ENCODE results near the gene CCNK.

Gene CCNK

DNA sequence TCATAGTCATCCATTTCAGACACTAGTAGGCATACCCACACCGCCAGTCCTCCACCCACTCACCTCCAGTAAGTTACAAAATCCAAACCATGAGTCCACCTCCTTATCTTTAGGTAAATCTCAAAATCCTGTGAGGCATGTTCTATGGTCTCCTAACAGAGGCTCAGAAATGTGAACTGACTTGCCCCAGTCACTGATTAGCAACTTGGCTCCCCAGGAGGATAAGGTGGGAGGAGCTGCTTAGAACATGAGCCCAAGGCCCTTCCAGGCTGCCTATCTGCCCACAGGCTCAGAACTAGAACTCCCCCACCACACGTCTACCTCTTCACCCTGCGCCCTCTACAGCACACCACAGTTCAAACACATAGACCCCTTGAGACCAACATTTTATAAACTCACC, 20.4 kb upstream of the CCNK start:
- H3K36me3 ChIP-seq (replicated peaks), result peaks cover 26% of the 10 kb centered on the region
- in situ Hi-C loops (cut with HindIII; ENCODE audit: low pct_ligation_motif_present, low sequenced_read_pairs), result no loop called here
- no peak overlapping the region for H3K27ac ChIP-seq
- H3K27me3 ChIP-seq (replicated peaks), result no peaks in the 10 kb centered on the region
- TF ChIP-seq, protein P1, sequence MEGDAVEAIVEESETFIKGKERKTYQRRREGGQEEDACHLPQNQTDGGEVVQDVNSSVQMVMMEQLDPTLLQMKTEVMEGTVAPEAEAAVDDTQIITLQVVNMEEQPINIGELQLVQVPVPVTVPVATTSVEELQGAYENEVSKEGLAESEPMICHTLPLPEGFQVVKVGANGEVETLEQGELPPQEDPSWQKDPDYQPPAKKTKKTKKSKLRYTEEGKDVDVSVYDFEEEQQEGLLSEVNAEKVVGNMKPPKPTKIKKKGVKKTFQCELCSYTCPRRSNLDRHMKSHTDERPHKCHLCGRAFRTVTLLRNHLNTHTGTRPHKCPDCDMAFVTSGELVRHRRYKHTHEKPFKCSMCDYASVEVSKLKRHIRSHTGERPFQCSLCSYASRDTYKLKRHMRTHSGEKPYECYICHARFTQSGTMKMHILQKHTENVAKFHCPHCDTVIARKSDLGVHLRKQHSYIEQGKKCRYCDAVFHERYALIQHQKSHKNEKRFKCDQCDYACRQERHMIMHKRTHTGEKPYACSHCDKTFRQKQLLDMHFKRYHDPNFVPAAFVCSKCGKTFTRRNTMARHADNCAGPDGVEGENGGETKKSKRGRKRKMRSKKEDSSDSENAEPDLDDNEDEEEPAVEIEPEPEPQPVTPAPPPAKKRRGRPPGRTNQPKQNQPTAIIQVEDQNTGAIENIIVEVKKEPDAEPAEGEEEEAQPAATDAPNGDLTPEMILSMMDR (IDR thresholded peaks at IDR 0.05; ENCODE audit: low read depth, low read length, missing control alignments), result no peak
- no peak for DNase-seq
- no peak overlapping the region for H3K4me3 ChIP-seq (ENCODE audit: low read depth, low read length)

DNA sequence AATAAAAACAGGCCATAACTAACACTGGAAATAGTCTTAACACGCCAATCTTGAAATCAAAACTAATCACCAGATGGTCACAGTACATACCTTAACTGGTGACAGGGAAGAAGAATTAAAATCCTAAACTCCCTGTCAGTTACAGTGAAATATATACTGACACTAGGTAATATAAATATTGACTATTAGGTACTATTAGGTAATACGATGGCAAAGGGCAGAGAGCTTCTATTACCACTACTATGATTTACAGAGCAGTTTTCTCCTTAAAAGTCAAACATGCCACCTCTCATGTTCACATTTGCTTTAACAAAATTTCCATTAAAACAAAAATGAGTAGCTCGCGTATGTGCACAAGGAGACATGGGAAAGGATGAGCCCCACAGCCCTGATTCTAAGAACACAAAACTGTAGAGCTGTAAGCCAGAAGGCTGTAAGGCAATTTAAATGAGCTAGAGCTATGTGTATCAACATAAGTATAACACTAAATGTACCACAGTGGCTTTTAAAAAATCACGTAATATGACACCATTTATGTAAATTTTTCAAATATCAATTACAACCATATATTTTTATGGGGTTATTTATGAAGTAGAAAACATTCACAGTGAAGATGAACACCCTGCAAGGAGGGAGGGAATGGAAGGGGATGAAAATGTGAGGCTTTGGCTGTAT, 19.7 kb upstream of the CCNK start:
- TF ChIP-seq, protein P1 (IDR thresholded peaks at IDR 0.05; ENCODE audit: low read depth, low read length, missing control alignments), result no peak
- in situ Hi-C loops (cut with HindIII; ENCODE audit: low pct_ligation_motif_present, low sequenced_read_pairs), result no loop called here
- H3K36me3 ChIP-seq (replicated peaks), result peaks cover 25% of the 10 kb centered on the region
- H3K4me3 ChIP-seq (ENCODE audit: low read depth, low read length), result no peak overlapping the region
- no peak overlapping the region for H3K27ac ChIP-seq
- no peak for DNase-seq
- H3K27me3 ChIP-seq (replicated peaks), result no peaks in the 10 kb centered on the region

DNA sequence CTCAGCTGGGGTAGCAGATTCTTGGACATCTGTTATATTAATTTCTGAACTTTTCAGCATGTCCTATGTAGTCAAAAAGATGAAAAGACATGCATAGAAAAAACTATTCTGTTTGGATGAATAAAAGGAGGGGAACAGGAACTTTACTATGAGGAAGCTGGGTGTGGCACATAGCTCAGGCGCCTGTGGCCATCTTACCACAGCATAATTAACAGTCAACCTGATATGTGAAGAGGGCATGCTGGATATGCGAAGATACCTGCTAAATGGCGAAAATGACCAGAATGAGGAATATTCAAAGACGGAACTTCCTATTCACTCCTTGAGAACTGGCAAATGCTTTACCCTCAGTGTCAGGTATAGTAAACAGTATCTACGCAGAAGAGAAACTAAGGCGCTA, 19.0 kb upstream of the CCNK start:
- DNase-seq, result no peak
- no peak overlapping the region for H3K4me3 ChIP-seq (ENCODE audit: low read depth, low read length)
- in situ Hi-C loops (cut with HindIII; ENCODE audit: low pct_ligation_motif_present, low sequenced_read_pairs), result no loop called here
- no peak overlapping the region for H3K27ac ChIP-seq
- H3K36me3 ChIP-seq (replicated peaks), result peaks cover 21% of the 10 kb centered on the region
- TF ChIP-seq, protein P1 (IDR thresholded peaks at IDR 0.05; ENCODE audit: low read depth, low read length, missing control alignments), result no peak
- no peaks in the 10 kb centered on the region for H3K27me3 ChIP-seq (replicated peaks)

DNA sequence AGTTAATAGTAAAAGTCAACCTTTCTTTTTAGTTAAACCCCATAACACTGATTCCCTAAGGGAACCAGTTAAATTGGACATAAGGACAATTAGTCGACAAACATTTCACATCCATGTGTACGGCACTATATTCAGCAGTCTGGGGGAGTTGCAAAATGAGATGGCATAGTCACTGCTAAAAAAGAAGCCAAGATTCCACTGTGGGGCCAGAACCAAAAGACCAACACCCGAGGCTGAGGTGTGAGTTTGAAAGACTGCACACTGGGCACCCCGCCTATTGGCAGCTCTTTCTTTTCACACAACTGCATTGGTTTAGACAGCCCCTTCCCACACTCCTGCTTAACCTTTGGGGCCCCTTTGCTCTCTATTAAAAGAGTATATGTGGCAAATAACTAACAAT, 17.2 kb upstream of the CCNK start:
- in situ Hi-C loops (cut with HindIII; ENCODE audit: low pct_ligation_motif_present, low sequenced_read_pairs), result no loop called here

DNA sequence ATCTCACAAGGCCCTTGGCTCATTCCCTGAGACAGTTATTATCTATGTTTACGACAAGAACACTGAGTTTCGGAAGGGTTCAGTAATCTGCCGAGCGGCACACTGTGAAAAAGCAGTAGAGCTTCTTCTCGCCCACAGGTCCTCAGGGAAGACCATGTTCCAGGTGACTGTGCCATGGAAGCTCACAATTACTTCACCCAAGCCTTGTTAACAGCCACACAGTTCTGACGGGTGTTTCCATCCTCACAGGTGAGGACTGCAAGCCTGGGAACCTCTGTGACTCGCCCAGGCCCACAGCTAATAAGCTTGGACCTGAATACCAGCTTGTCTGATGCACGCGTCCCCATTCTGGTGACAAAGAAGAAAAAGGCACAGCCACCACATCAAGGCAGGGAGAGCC, 15.9 kb upstream of the CCNK start:
- H3K4me3 ChIP-seq (ENCODE audit: low read depth, low read length), result no peak overlapping the region
- no peak overlapping the region for H3K27ac ChIP-seq
- H3K36me3 ChIP-seq (replicated peaks), result peaks cover 12% of the 10 kb centered on the region
- in situ Hi-C loops (cut with HindIII; ENCODE audit: low pct_ligation_motif_present, low sequenced_read_pairs), result no loop called here
- DNase-seq, result no peak
- TF ChIP-seq, protein P1 (IDR thresholded peaks at IDR 0.05; ENCODE audit: low read depth, low read length, missing control alignments), result no peak
- no peaks in the 10 kb centered on the region for H3K27me3 ChIP-seq (replicated peaks)

More for the DNA sequence above, 17.2 kb upstream of the CCNK start:
- no peak for DNase-seq
- peaks cover 15% of the 10 kb centered on the region for H3K36me3 ChIP-seq (replicated peaks)
- TF ChIP-seq, protein P1 (IDR thresholded peaks at IDR 0.05; ENCODE audit: low read depth, low read length, missing control alignments), result no peak
- H3K27me3 ChIP-seq (replicated peaks), result no peaks in the 10 kb centered on the region
- no peak overlapping the region for H3K4me3 ChIP-seq (ENCODE audit: low read depth, low read length)
- H3K27ac ChIP-seq, result no peak overlapping the region

DNA sequence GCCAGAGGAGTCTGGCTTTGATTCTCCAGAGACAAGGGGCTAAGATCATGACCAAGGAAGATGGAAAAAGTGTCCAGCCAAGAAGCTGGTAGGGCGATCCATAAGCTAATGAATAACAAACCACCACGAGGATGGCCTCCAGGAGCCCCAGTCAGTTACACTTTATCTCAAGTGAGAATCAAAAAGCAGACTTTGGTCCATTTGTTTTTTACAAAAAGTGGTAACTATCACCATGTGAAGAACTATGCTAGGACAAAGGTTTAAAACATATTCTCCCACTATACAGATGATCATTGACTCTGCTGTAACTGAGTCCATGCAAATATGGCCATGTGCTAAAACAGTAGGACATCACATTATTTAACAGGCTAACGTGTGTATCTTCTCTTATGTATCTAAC, 14.5 kb upstream of the CCNK start:
- H3K36me3 ChIP-seq (replicated peaks), result peaks cover 8% of the 10 kb centered on the region
- H3K27me3 ChIP-seq (replicated peaks), result no peaks in the 10 kb centered on the region
- DNase-seq, result no peak
- no peak overlapping the region for H3K4me3 ChIP-seq (ENCODE audit: low read depth, low read length)
- TF ChIP-seq, protein P1 (IDR thresholded peaks at IDR 0.05; ENCODE audit: low read depth, low read length, missing control alignments), result no peak
- no peak overlapping the region for H3K27ac ChIP-seq
- in situ Hi-C loops (cut with HindIII; ENCODE audit: low pct_ligation_motif_present, low sequenced_read_pairs), result no loop called here

All from brain microvascular endothelial cell (primary cell).